ENCODE measurements around the gene NCK2.

The NCK2 gene

GRCh38 chr2:105821428-105822125 is 76.9 kb downstream of the NCK2 start:
- DNase-seq, result no peak

- no peak for DNase-seq
These were observed 77.5 kb downstream of the NCK2 start for GRCh38 chr2:105822186-105822585.

- DNase-seq, result no peak
These were observed 79.7 kb downstream of the NCK2 start for GRCh38 chr2:105824446-105824845.

- DNase-seq, result no peak
These were observed 82.8 kb downstream of the NCK2 start for GRCh38 chr2:105827351-105828096.

GRCh38 chr2:105828558-105828957 is 83.8 kb downstream of the NCK2 start:
- DNase-seq, result no peak

GRCh38 chr2:105834931-105835330 is 90.2 kb downstream of the NCK2 start:
- no peak for DNase-seq

GRCh38 chr2:105836341-105836740 is 91.6 kb downstream of the NCK2 start:
- no peak for DNase-seq

GRCh38 chr2:105836840-105837692 is 92.4 kb downstream of the NCK2 start:
- DNase-seq, result no peak

GRCh38 chr2:105839793-105840192 is 95.1 kb downstream of the NCK2 start:
- no peak for DNase-seq

- no peak for DNase-seq
These were observed 96.2 kb downstream of the NCK2 start for GRCh38 chr2:105840933-105841332.

GRCh38 chr2:105841551-105841950 is 96.8 kb downstream of the NCK2 start:
- no peak for DNase-seq

GRCh38 chr2:105842555-105842954 is 97.8 kb downstream of the NCK2 start:
- no peak for DNase-seq

GRCh38 chr2:105843476-105844374 is 99.0 kb downstream of the NCK2 start:
- DNase-seq, result no peak

- DNase-seq, result no peak
These were observed 101.3 kb downstream of the NCK2 start for GRCh38 chr2:105845976-105846375.

GRCh38 chr2:105847056-105847455 is 102.3 kb downstream of the NCK2 start:
- DNase-seq, result no peak

GRCh38 chr2:105848367-105848766 is 103.7 kb downstream of the NCK2 start:
- DNase-seq, result no peak

GRCh38 chr2:105849431-105850179 is 104.9 kb downstream of the NCK2 start:
- peak; percentile 26 for DNase-seq

- no peak for DNase-seq
These were observed 107.4 kb downstream of the NCK2 start for GRCh38 chr2:105852066-105852465.

- DNase-seq, result no peak
These were observed 108.8 kb downstream of the NCK2 start for GRCh38 chr2:105853354-105854088.

- DNase-seq, result no peak
These were observed 110.3 kb downstream of the NCK2 start for GRCh38 chr2:105854972-105855371.

GRCh38 chr2:105856581-105856980 is 111.9 kb downstream of the NCK2 start:
- no peak for DNase-seq
